Measurements from ENCODE around the gene SUMO1.
"Not testable (repeated sequence)": the region's sequence is repeated elsewhere in the genome, so short reads cannot be mapped to it uniquely, and the experiment has no call there.

Gene SUMO1

DNA sequence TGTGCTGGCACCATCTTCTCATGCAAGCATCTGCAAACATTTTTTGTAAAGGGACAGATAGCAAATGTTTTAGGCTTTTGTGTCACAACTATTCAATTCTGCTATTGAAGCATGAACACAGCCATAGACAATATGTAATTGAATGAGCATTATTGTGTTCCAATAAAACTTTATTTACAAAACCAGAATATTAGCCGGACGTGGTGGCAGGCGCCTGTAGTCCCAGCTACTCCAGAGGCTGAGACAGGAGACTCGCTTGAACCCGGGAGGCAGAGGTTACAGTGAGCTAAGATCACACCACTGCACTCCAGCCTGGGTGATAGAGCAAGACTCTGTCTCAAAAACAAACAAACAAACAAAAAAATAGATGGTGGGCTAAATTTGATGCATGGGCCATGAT lies 9.3 kb upstream of the SUMO1 start:
- H3K27ac Mint-ChIP-seq; H3K4me1 Mint-ChIP-seq (ENCODE audit: low read depth); H3K36me3 Mint-ChIP-seq (ENCODE audit: low read depth); H3K27me3 Mint-ChIP-seq; H3K4me3 Mint-ChIP-seq; intact Hi-C loops (cut with micrococcal nuclease); H3K9me3 Mint-ChIP-seq: not testable (repeated sequence)

DNA sequence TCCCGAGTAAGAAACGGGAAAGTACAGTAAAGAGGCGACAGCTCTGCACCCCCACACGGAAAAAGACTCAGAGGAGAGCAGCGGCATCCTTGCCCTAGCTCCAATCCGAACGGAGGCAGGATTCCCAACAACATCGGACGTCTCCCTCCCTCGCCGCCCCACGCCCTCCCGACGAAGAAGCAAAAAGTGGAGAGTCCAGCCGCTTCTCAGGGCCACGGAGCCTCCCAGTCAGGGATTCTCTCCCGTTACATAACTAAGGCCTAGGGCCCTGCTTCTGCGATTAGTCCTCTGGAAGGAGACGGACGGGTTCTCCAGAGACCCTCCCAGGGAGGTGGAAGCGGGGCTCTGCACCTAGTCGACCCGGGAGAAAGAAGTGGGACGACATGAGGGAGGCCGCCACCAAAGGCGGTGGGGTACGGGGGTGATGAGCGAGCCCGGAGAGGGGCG lies 587 bp downstream of the SUMO1 start:
- intact Hi-C loops (cut with micrococcal nuclease), result loop anchor here (2.0 kb wide), 1 partner anchor 27 kb away; the partner anchor contains the start of gene NOP58
- Mint-ChIP-seq H3K4me3 (peak overlapping the region; percentile 94), H3K27ac (peak overlapping the region; percentile 92), H3K9me3 (no peaks in the 10 kb centered on the region), H3K36me3 (ENCODE audit: low read depth) (peaks cover 11% of the 10 kb centered on the region), H3K27me3 (no peaks in the 10 kb centered on the region), H3K4me1 (ENCODE audit: low read depth) (peaks cover 18% of the 10 kb centered on the region)

- H3K4me3 Mint-ChIP-seq, result no peak overlapping the region
- intact Hi-C loops (cut with micrococcal nuclease), result no loop called here
- no peaks in the 10 kb centered on the region for H3K27me3 Mint-ChIP-seq
- H3K27ac Mint-ChIP-seq, result no peak overlapping the region
- H3K4me1 Mint-ChIP-seq (ENCODE audit: low read depth), result peaks cover 10% of the 10 kb centered on the region
- H3K9me3 Mint-ChIP-seq, result no peaks in the 10 kb centered on the region
- peaks cover 70% of the 10 kb centered on the region for H3K36me3 Mint-ChIP-seq (ENCODE audit: low read depth)
Observed at GRCh38 chr2:202221873-202222272, 16.5 kb downstream of the SUMO1 start.

- Mint-ChIP-seq H3K27me3 (no peaks in the 10 kb centered on the region), H3K4me3 (no peak overlapping the region), H3K27ac (no peak overlapping the region), H3K36me3 (ENCODE audit: low read depth) (peaks cover 80% of the 10 kb centered on the region), H3K9me3 (no peaks in the 10 kb centered on the region), H3K4me1 (ENCODE audit: low read depth) (no peaks in the 10 kb centered on the region)
- intact Hi-C loops (cut with micrococcal nuclease), result no loop called here
Observed at GRCh38 chr2:202215179-202215578, 23.2 kb downstream of the SUMO1 start.

- H3K9me3 Mint-ChIP-seq, result no peaks in the 10 kb centered on the region
- H3K36me3 Mint-ChIP-seq (ENCODE audit: low read depth), result peaks cover 73% of the 10 kb centered on the region
- H3K27ac Mint-ChIP-seq, result no peak overlapping the region
- no peak overlapping the region for H3K4me3 Mint-ChIP-seq
- H3K27me3 Mint-ChIP-seq, result no peaks in the 10 kb centered on the region
- H3K4me1 Mint-ChIP-seq (ENCODE audit: low read depth), result no peaks in the 10 kb centered on the region
- intact Hi-C loops (cut with micrococcal nuclease), result no loop called here
Observed at GRCh38 chr2:202208526-202208925, 29.9 kb downstream of the SUMO1 start.

DNA sequence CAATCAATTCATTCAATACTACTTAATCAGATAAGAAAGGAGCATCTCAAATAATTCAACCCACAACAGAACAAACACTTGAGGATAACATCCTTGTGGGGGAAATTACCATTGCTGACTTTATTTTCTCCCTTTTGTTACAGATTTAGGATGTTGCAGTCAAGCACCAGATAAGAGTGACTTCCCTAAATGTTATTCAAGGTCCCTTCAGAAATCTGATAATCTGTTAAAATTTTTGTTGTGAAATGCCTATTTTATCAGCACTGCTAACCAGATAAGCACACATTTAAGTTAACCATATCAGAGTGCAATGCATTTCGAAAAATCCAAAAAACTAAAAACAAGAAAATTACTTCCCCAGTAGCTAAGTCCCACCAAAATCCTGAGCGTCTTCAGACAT lies 33.5 kb downstream of the SUMO1 start:
- Mint-ChIP-seq H3K36me3 (ENCODE audit: low read depth) (peaks cover 52% of the 10 kb centered on the region), H3K9me3 (no peaks in the 10 kb centered on the region), H3K4me3 (no peak overlapping the region), H3K27me3 (no peaks in the 10 kb centered on the region), H3K27ac (no peak overlapping the region), H3K4me1 (ENCODE audit: low read depth) (no peaks in the 10 kb centered on the region)
- intact Hi-C loops (cut with micrococcal nuclease), result no loop called here

GRCh38 chr2:202203348-202203747 lies 35.0 kb downstream of the SUMO1 start:
- intact Hi-C loops (cut with micrococcal nuclease), result no loop called here
- Mint-ChIP-seq H3K4me1 (ENCODE audit: low read depth) (no peaks in the 10 kb centered on the region), H3K36me3 (ENCODE audit: low read depth) (peaks cover 39% of the 10 kb centered on the region), H3K27ac (no peak overlapping the region), H3K27me3 (no peaks in the 10 kb centered on the region), H3K4me3 (no peak overlapping the region), H3K9me3 (no peaks in the 10 kb centered on the region)

DNA sequence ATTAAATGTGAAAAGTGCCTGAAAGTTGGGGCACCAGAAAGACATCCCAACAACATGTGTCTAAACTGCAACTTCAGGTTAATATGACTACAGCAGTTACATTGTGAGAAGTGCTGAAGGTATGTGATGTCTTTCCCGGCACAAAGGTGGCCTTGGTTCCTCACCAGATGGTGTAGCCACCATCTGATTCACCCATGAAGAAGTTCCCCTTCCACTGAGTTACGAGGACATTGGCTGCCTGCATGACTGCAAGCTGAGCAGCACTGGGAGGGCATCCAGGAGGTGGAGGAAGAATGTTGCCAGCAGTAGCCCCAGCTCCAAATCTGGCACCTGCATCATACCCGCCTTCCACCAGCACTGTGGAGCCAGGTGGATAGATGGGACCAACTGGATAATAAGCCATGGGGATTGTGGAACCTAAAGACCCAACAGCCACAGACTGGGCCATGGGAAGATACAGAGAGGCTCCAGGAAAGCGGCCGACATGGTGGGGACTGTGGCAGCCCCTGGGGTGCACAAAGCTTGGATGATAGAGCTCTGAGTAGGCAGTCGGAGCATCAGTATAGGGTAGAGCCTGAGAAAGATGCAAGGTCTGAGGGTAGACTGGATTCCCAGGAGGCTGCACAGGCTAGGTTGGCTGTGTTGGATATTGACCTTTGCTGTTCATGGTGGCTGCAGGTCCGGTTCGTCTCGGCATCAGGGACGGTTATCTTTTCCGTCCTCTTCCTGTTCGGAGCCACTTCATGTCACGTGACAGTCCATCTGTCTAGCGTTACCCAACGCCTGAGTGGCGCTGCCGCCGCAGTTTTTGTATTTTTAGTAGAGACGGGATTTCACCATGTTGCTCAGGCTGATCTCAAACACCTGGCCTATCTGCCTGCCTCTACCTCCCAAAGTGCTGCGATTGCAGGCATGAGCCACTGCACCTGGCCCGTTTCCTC lies 36.9 kb downstream of the SUMO1 start:
- intact Hi-C loops (cut with micrococcal nuclease), result no loop called here
- no peaks in the 10 kb centered on the region for H3K27me3 Mint-ChIP-seq
- H3K36me3 Mint-ChIP-seq (ENCODE audit: low read depth), result peaks cover 25% of the 10 kb centered on the region
- H3K4me3 Mint-ChIP-seq, result no peak overlapping the region
- H3K27ac Mint-ChIP-seq, result no peak overlapping the region
- H3K9me3 Mint-ChIP-seq, result no peaks in the 10 kb centered on the region
- peaks cover 6% of the 10 kb centered on the region for H3K4me1 Mint-ChIP-seq (ENCODE audit: low read depth)

GRCh38 chr2:202196727-202197126 lies 41.7 kb downstream of the SUMO1 start:
- intact Hi-C loops (cut with micrococcal nuclease), result no loop called here
- no peak overlapping the region for H3K4me3 Mint-ChIP-seq
- peaks cover 7% of the 10 kb centered on the region for H3K4me1 Mint-ChIP-seq (ENCODE audit: low read depth)
- H3K27me3 Mint-ChIP-seq, result no peaks in the 10 kb centered on the region
- H3K9me3 Mint-ChIP-seq, result no peaks in the 10 kb centered on the region
- H3K27ac Mint-ChIP-seq, result no peak overlapping the region
- H3K36me3 Mint-ChIP-seq (ENCODE audit: low read depth), result no peaks in the 10 kb centered on the region

DNA sequence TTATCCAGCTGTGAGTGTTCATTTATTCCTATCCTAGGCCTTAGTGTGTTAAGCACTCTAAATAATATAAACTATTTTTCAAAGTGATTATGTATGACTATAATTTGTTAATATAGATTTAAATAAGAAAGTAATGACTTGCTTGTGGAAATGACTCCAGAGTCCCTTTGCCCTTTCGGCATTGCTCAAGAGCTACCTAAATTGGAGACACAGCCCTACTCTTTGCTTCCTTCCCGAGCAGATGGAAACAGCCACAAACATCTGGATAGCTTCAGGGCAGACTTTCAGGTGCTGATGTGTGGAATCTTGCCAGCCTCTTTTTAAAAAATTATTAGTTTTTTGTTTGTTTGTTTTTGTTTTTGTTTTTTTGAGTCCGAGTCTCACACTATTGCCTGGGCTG lies 44.0 kb downstream of the SUMO1 start:
- H3K27ac Mint-ChIP-seq, result no peak overlapping the region
- peaks cover 7% of the 10 kb centered on the region for H3K4me1 Mint-ChIP-seq (ENCODE audit: low read depth)
- H3K27me3 Mint-ChIP-seq, result no peaks in the 10 kb centered on the region
- H3K36me3 Mint-ChIP-seq (ENCODE audit: low read depth), result no peaks in the 10 kb centered on the region
- intact Hi-C loops (cut with micrococcal nuclease), result no loop called here
- no peaks in the 10 kb centered on the region for H3K9me3 Mint-ChIP-seq
- H3K4me3 Mint-ChIP-seq, result no peak overlapping the region

GRCh38 chr2:202193881-202194353 lies 44.5 kb downstream of the SUMO1 start:
- Mint-ChIP-seq H3K36me3 (ENCODE audit: low read depth) (no peaks in the 10 kb centered on the region), H3K4me3 (no peak overlapping the region), H3K4me1 (ENCODE audit: low read depth) (peaks cover 7% of the 10 kb centered on the region), H3K27me3 (no peaks in the 10 kb centered on the region), H3K27ac (no peak overlapping the region), H3K9me3 (no peaks in the 10 kb centered on the region)
- intact Hi-C loops (cut with micrococcal nuclease), result no loop called here

DNA sequence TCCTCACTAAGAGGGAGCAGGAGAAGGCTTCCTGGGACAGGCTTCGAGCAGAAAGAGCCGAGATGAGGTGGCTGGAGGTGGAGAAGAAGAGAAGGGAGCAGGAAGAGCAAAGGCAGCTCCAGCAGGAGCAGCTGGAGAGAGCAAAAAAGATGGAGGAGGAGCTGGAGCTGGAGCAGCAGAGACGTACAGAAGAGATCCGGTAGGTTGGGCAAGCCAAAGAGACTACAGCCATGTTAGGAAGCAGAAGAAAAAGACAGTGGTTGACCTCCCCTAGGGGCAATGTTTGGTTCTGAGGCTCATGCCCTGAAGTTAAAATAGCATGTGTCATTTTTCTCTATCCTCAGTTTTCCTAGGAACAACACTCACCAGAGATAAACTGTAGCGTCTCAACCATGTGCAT lies 45.1 kb downstream of the SUMO1 start:
- H3K36me3 Mint-ChIP-seq (ENCODE audit: low read depth), result no peaks in the 10 kb centered on the region
- H3K4me1 Mint-ChIP-seq (ENCODE audit: low read depth), result peaks cover 7% of the 10 kb centered on the region
- H3K27ac Mint-ChIP-seq, result no peak overlapping the region
- intact Hi-C loops (cut with micrococcal nuclease), result no loop called here
- H3K4me3 Mint-ChIP-seq, result no peak overlapping the region
- no peaks in the 10 kb centered on the region for H3K27me3 Mint-ChIP-seq
- H3K9me3 Mint-ChIP-seq, result no peaks in the 10 kb centered on the region

DNA sequence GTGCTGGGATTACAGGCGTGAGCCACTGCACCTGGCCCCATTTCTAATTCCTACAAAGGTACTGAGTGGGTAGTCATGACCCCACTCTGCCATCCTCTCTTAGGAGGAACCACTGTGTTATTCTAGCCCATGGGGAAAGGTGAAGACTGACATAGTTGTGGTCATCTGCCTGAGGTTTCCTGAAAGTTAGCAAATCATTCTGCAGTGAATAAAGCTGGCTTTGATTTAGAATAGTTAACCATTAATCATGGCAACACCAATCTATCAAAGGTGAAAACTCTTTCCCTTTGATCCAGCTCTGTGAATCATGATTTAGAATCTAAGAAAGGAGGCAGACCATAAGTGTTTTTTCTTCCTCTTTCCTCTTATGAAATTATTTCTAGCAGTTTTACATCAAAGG lies 50.8 kb downstream of the SUMO1 start:
- H3K27me3 Mint-ChIP-seq, result peaks cover 2% of the 10 kb centered on the region

DNA sequence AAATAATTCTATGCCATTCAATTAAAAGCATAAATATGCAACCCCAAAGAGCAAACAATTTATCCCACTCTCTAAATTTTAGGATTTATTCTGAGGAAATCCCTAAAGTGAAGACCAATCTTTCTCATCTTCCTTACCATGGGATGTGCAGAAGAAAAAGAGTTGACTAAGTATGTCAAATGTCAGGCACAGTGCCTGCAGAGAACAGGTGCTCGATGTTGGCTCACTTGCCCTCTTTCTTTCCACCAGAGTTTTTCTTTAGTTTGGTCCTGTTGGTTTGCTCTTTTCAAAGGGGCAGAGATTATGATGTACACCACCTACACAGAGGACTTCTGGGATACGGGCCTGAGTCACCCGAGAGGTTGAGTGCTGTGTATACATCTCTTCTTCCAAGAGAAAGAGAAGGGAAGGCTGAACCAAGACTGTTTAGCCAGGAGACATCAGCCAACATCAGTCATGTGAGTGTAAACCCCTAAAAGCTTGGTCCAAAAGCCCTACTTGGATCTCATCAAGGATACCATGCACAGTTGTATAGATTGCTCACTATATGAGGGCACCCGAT lies 51.7 kb downstream of the SUMO1 start:
- Mint-ChIP-seq H3K27me3 (peaks cover 2% of the 10 kb centered on the region), H3K27ac (no peak overlapping the region), H3K4me1 (ENCODE audit: low read depth) (no peaks in the 10 kb centered on the region), H3K9me3 (no peaks in the 10 kb centered on the region), H3K36me3 (ENCODE audit: low read depth) (no peaks in the 10 kb centered on the region), H3K4me3 (no peak overlapping the region)
- intact Hi-C loops (cut with micrococcal nuclease), result no loop called here

More for the DNA sequence above, 50.8 kb downstream of the SUMO1 start:
- Mint-ChIP-seq H3K9me3 (no peaks in the 10 kb centered on the region), H3K36me3 (ENCODE audit: low read depth) (no peaks in the 10 kb centered on the region), H3K27ac (no peak overlapping the region), H3K4me3 (no peak overlapping the region), H3K4me1 (ENCODE audit: low read depth) (no peaks in the 10 kb centered on the region)
- intact Hi-C loops (cut with micrococcal nuclease), result no loop called here
